Motor neuron (in vitro differentiated cells): ENCODE results near the gene ELOF1. TPM values are rescaled to one million over a fixed set of nuclear protein-coding genes. Genes with fewer than 3 reads are reported as not detected.
A peak's percentile ranks its signal among the peaks of the same experiment; 100 is the strongest.

Experiments used
- ATAC-seq, 8 experiments: fragments of 200-7000 bp; cut with Tn5 transposase; replicated peaks in 6 of 8; 2 replicates each; pipeline ENCODE4 v1.8.0; 2021; ENCODE audit warnings: mild to moderate bottlenecking in 8 of 8, moderate library complexity in 8 of 8
- H3K27ac ChIP-seq, 2 donors: fragments of 250-450 bp; sonication (Bioruptor Pico); 2 replicates each; pipeline ENCODE4 v1.9.0; 2021; ENCODE audit warnings: antibody characterized with exemption in 2 of 2, mild to moderate bottlenecking in 2 of 2, moderate library complexity in 1 of 2
- H3K4me1 ChIP-seq, 2 donors: fragments of 250-450 bp; sonication (Bioruptor Pico); replicated peaks in 1 of 2; 2 replicates each; pipeline ENCODE4 v1.6.1; 2021; ENCODE audit warnings: antibody characterized with exemption in 2 of 2, mild to moderate bottlenecking in 2 of 2, moderate library complexity in 1 of 2
- H3K4me3 ChIP-seq, 5 donors: fragments of 250-450 bp; sonication (Bioruptor Pico); 2 replicates each; pipeline ENCODE4 v1.9.0; 2021; ENCODE audit warnings: antibody characterized with exemption in 5 of 5, mild to moderate bottlenecking in 5 of 5, moderate library complexity in 4 of 5
- WGBS, 10 experiments: fragments of 450-650 bp; shearing (Covaris generic); methylation state at CpG; one replicate each; pipeline ENCODE4 v1.0.0; 2022; 5-methylcytosine and 5-hydroxymethylcytosine counted together
- in situ Hi-C, 9 experiments: fragments of 400-800 bp; cut with MboI; loops; one replicate each; pipeline ENCODE4 v1.15.0; 2021; ENCODE audit warnings: low sequenced_read_pairs in 9 of 9, low pct_unique_long_range_greater_than_20kb in 2 of 9; ENCODE audit not compliant: unreplicated experiment in 9 of 9
- total RNA-seq, 8 experiments: library from RNA; unstranded; fragments of 300-600 nt; gene quantifications; 2 replicates each; pipeline versions ENCODE4 v1.2.3 to v1.2.4, GENCODE V29; 2022

The ELOF1 gene
- total RNA-seq, 8 experiments from 2014 or later = 48.1 to 93.5 (median 58.2) TPM

- in situ Hi-C loops = no loop called here
- ATAC-seq = no peak
- peak overlapping the region in 1 of 2 donors; percentile 17 for H3K27ac ChIP-seq
- H3K4me1 ChIP-seq = peaks cover 9 to 14% of the 10 kb centered on the region in 2 donors
- no peak overlapping the region for H3K4me3 ChIP-seq
- 80 to 100% (median 86%) methylated on average over 1 to 2 of the region's 6 CpGs; no CpG with 5 or more reads in 7 of the 10 experiments for WGBS, 10 experiments
Measured at GRCh38 chr19:11506967-11507366, 52.1 kb downstream of the ELOF1 start.

GRCh38 chr19:11506101-11506555, 52.9 kb downstream of the ELOF1 start:
- WGBS, 10 experiments = 6 to 77% (median 42%) methylated on average over 2 to 7 of the region's 20 CpGs; no CpG with 5 or more reads in 6 of the 10 experiments
- Histone ChIP-seq H3K27ac (peak overlapping the region; percentile 95 to 96), H3K4me1 (peaks cover 9 to 14% of the 10 kb centered on the region in 2 donors), H3K4me3 (peak overlapping the region; percentile 72 to 87 (median 82))
- in situ Hi-C loops = no loop called here
- peak; percentile 17 to 49 (median 38) for ATAC-seq

- Histone ChIP-seq H3K4me3 (peak within 1 kb of the TSS; percentile 72 to 87 (median 82)), H3K4me1 (peaks cover 9 to 14% of the 10 kb centered on the region in 2 donors), H3K27ac (peak within 1 kb of the TSS; percentile 95 to 96)
- peak; percentile 62 to 79 (median 72) for ATAC-seq
- 0 to 3% methylated on average over 6 to 10 of the region's 65 CpGs; no CpG with 5 or more reads in 8 of the 10 experiments for WGBS, 10 experiments
- in situ Hi-C loops = no loop called here
Measured at GRCh38 chr19:11505504-11506100, 53.4 kb downstream of the ELOF1 start, which contains the start of gene ZNF653. TSS of gene ZNF653 (minus strand) at chr19:11505839. CDS start at chr19:11505786, 53 bp downstream.

- Histone ChIP-seq H3K4me1 (peaks cover 9 to 14% of the 10 kb centered on the region in 2 donors), H3K27ac (peak overlapping the region; percentile 95 to 96), H3K4me3 (peak overlapping the region; percentile 72 to 87 (median 82))
- WGBS, 10 experiments = no CpG with 5 or more reads among the region's 33 CpGs
- ATAC-seq = peak; percentile 88 to 94 (median 92)
- in situ Hi-C loops = no loop called here
Measured at GRCh38 chr19:11505032-11505503, 54.0 kb downstream of the ELOF1 start.

GRCh38 chr19:11504502-11505031, 54.5 kb downstream of the ELOF1 start:
- WGBS, 10 experiments = 40 to 100% (median 66%) methylated on average over 1 to 5 of the region's 7 CpGs; no CpG with 5 or more reads in 2 of the 10 experiments
- no peak for ATAC-seq
- in situ Hi-C loops = no loop called here
- Histone ChIP-seq H3K27ac (peak overlapping the region in 1 of 2 donors; percentile 17), H3K4me3 (peak overlapping the region; percentile 72 to 87 (median 82)), H3K4me1 (peaks cover 9 to 14% of the 10 kb centered on the region in 2 donors)

Other genes starting within 250 kb of the ELOF1 start
- 10 to 100 TPM in 4 of 8 experiments, 1 to 10 TPM in 4; 7.6 to 21.6 (median 10.7) TPM for gene RAB3D, start 219.6 kb downstream of the ELOF1 start, total RNA-seq
- 100 to 1,000 TPM in 3 of 8 experiments, 10 to 100 TPM in 5; 72.1 to 148 (median 92.9) TPM for gene TMEM205, start 213.0 kb downstream of the ELOF1 start, total RNA-seq
- gene CCDC159, start 212.7 kb downstream of the ELOF1 start, total RNA-seq = 10 to 100 TPM in 5 of 8 experiments, 1 to 10 TPM in 3; 4.4 to 22.3 (median 14.4) TPM
- gene PLPPR2, start 203.8 kb downstream of the ELOF1 start, total RNA-seq = 10 to 100 TPM; 21.5 to 46.5 (median 28.0) TPM
- 1 to 10 TPM; 1.7 to 4.0 (median 2.2) TPM for gene SWSAP1, start 184.6 kb downstream of the ELOF1 start, total RNA-seq
- gene EPOR, start 174.9 kb downstream of the ELOF1 start, total RNA-seq = 1 to 10 TPM; 1.7 to 6.1 (median 3.4) TPM
- 1 to 10 TPM in 5 of 8 experiments, under 1 TPM in 3; 0.60 to 3.1 (median 1.2) TPM for gene RGL3, start 139.9 kb downstream of the ELOF1 start, total RNA-seq
- 1 to 10 TPM in 5 of 8 experiments, under 1 TPM in 3; 0.45 to 5.1 (median 1.6) TPM for gene ODAD3, start 124.1 kb downstream of the ELOF1 start, total RNA-seq
- gene PRKCSH, start 123.6 kb downstream of the ELOF1 start, total RNA-seq = 100 to 1,000 TPM; 160 to 255 (median 196) TPM
- gene ELAVL3, start 78.2 kb downstream of the ELOF1 start, total RNA-seq = 10 to 100 TPM in 5 of 8 experiments, under 1 TPM in 3; 0.22 to 95.6 (median 47.7) TPM
- gene ZNF653, start 53.4 kb downstream of the ELOF1 start, total RNA-seq = 10 to 100 TPM in 3 of 8 experiments, 1 to 10 TPM in 5; 2.5 to 12.8 (median 8.4) TPM
- gene ECSIT, start 30.1 kb downstream of the ELOF1 start, total RNA-seq = 10 to 100 TPM; 20.9 to 56.9 (median 47.6) TPM
- gene CNN1, start 20.4 kb downstream of the ELOF1 start, total RNA-seq = 10 to 100 TPM in 1 of 8 experiments, 1 to 10 TPM in 6, under 1 TPM in 1; 0.55 to 11.5 (median 1.6) TPM
- gene ACP5, start 18.4 kb upstream of the ELOF1 start, total RNA-seq = 10 to 100 TPM in 1 of 8 experiments, 1 to 10 TPM in 5, under 1 TPM in 2; 0.29 to 10.1 (median 2.4) TPM
- gene ZNF627, start 38.3 kb upstream of the ELOF1 start, total RNA-seq = 10 to 100 TPM in 7 of 8 experiments, 1 to 10 TPM in 1; 6.8 to 55.7 (median 42.5) TPM
- gene ZNF823, start 179.7 kb upstream of the ELOF1 start, total RNA-seq = 10 to 100 TPM in 2 of 8 experiments, 1 to 10 TPM in 6; 4.7 to 13.8 (median 8.2) TPM
- 10 to 100 TPM in 5 of 8 experiments, 1 to 10 TPM in 3; 3.8 to 80.3 (median 21.5) TPM for gene ZNF441, start 207.8 kb upstream of the ELOF1 start, total RNA-seq
- gene ZNF491, start 239.3 kb upstream of the ELOF1 start, total RNA-seq = 1 to 10 TPM in 6 of 8 experiments, under 1 TPM in 2; 0.87 to 8.6 (median 5.7) TPM